Stimulated activated CD8-positive, alpha-beta memory T cell treated with anti-CD3 and anti-CD28 coated beads, Interleukin-2, amount 100 ng/mL, for 1 hour (primary cell): ENCODE results near the gene APCS.

Source experiments
- DNase-seq, 2 donors: peaks; one replicate each; pipeline ENCODE4 v3.0.0-alpha.2; 2020; ENCODE audit warnings: low read depth in 2 of 2

The APCS gene, protein sequence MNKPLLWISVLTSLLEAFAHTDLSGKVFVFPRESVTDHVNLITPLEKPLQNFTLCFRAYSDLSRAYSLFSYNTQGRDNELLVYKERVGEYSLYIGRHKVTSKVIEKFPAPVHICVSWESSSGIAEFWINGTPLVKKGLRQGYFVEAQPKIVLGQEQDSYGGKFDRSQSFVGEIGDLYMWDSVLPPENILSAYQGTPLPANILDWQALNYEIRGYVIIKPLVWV

DNA sequence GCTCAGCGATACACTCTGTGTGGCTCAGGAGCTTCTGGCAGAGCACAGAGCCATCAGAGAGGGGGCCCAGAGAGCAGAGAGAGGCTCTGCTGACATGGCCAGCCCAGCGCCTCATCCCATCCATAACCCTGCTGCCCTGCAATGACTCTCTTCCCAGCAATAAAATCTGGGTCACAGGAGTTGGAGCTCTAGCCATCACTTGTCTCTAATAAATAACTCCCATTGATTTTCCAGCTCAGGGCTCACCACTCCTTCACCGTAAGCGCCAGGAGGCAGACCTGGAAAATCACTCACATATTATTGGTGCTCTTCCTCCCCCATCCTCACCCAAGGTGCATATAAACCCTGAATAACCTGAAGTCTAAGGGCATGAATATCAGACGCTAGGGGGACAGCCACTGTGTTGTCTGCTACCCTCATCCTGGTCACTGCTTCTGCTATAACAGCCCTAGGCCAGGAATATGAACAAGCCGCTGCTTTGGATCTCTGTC is at the start of gene APCS:
Gene APCS (plus strand): TSS at position 366 of the 491 bp plus-strand sequence. CDS start 96 bp downstream, at position 462.
- no peak for DNase-seq

DNA sequence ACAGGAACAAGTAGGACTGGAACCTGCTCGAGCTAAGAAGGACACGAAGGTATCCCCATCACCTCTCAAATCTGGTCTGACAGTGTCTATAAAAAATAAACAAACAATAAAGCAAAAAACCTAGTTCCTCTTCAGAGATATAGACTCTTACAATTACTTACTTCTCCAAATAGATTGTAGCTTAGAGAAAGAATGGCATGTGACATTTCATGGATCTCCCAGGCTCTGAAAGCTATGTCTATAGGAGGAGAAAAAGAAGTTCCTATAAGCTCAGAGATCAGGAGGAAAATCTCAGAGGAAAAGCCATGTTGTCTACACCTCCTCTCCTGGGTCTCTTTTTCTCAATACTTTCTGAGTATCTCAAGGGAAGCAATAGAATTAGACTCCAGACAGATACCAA is 39.5 kb upstream of the APCS start:
- DNase-seq, result no peak

DNA sequence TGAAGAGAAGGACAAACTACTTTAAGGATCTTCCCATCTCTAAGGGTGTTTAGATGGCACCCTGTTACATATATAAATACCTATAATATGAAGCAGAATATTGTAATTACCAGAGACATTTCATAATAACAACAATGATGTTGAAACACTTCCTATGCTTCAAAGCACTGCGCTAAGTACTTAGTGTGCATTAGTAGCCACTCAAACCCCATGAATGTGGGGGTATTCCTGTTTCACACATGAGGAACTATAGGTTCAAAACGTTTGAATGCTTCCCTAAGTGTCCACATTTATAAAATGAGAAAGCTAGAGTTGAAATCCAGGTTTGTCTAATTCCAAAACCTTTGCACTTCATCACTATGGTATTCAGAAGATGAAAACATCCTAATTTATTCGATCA is 33.4 kb upstream of the APCS start:
- no peak for DNase-seq

DNA sequence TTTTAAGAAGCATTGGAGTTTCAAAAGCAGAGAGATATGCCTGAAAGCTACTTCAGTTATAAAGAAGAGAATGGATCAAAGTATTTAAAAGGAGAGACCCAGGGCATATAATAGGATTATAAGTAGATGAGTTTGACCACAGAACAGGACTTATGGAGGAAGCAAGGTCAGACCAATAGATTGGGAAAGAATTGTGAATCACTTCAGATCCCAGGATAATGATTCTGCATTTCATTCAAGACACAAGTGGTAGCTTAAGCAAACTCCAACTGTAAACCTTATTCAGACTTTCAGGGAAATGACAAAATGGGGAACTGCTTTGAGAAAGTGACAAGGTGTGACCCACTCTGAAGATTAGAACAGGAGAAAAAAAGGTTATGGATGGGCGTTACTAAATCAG is 32.9 kb upstream of the APCS start:
- DNase-seq, result no peak

DNA sequence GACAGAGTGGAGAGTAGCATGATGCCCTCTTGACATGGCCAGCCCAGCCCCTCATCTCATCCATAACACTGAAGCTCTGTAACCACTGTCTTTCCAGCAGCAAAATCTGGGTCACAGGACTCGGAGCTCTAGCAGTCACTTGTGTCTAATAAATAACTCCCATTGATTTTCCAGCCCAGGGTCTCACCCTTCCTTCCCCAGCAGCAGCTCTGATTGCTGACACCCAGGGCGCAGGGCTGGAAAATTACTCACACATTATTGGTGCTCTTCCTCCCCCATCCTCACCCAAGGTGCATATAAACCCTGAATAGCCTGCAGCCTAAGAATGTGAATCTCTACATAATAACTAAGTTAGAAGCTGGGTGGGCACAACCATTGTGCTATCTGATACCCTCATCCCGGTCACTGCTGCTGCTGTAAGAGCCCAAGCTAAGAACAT is 30.7 kb upstream of the APCS start:
- no peak for DNase-seq

DNA sequence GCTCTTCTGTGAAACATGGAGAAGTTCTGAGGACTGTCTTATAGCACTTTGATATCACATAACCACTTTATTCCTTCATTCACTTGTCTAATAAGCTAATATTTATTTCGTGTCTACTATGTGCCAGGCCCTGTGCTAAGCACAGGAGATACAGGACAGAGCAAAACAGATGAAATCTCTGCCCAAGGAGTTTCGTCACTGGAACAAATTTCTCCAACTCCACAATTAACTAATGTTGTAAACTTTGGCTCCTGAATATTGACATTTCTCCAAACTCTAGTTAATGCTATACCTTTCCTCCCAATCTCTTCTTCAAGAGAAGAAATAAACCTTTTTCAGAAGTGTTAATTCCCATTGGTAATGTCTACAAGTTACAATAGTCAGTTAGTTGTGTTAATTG is 27.0 kb upstream of the APCS start:
- DNase-seq, result no peak

DNA sequence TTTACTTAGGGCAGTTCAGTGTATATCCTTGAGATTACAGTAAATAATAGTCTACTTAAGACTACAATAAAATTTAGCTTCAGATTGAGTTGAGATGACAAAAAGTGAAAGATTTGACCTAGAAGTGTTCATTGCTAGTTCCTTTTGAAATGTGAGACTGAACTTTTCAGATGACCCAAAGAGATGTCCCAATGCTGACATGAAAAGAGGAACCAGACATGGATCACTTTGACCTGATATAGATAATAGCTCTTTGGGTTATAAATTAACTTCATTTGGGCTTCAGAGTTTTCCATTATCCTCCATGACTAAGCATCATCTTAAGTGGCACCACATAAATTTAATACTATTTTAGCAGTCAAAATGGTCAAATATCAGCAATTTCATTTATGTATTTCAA is 26.1 kb upstream of the APCS start:
- no peak for DNase-seq

DNA sequence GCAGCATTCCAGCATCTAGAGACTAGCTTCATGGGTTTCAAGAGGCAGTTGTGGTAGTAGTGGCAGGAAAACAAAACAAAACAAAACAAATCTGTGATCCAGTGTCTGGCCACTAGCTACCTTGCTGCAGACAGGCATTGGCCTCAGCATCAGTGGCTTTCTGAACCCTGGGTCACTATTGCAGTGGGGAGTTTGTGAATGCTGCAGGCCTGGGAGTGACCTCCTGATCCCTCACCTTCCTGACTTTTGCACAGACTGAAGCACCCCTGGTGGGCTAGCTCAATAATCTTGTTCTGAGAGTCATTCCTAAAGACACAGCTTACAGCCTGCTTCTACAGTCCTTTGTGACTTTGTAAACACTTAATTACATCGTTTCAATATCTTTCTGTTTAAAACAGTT is 24.9 kb upstream of the APCS start:
- no peak for DNase-seq

DNA sequence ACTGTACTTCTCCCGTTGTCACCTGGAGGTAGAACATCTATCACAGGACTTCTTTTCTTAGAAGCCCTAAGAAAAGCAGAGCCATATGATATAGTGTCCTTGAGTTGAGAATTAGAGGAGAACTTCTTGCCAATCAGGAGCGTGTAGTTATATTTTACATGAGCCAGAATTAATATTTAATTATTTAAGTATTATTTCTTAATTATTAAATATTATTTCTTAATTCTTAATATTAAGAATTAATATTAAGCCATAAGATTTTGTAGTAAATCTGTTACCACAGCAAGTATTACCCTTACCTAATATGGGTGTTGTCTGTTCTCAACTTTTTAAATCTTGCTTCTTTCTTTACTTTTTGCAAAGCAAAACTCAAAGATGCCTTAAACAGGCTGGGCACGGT is 10.2 kb upstream of the APCS start:
- no peak for DNase-seq

DNA sequence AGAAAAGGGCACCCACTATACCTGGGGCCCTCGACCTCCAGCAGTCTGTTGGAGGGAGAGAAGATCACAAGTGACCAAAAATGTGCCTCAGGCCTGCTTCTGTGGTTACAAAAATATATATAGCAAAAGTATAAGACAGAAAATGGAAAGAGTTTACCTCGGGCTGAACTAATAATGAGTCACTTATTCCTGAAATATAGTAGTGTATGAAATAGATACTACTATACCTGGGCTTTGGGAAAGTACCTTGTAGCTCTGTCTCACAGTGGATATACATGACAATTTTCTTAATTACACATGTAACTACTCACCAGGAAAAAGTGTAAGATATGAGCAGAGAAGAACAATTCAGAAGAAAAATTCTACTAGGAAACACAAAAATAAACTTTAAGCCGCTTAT is 7.3 kb upstream of the APCS start:
- no peak for DNase-seq

DNA sequence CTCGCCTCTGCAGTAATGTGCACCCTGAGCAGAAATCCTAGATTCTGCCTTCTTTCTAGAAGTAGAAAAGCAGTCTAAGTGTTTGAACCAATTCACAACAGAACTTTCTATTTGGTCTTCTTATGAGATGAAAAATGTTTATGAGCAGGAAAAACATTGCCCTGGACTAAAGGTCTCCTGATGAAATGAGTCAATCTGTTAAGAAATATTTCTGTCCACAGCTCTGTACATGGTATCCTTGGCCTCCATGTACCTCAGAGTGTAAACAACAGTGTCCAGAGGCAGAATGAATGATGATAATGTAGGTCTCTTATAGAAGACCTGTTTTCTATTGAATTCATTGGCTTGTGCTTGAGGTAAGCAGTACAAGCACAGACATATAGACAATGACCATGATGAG is 6.2 kb upstream of the APCS start:
- no peak for DNase-seq

DNA sequence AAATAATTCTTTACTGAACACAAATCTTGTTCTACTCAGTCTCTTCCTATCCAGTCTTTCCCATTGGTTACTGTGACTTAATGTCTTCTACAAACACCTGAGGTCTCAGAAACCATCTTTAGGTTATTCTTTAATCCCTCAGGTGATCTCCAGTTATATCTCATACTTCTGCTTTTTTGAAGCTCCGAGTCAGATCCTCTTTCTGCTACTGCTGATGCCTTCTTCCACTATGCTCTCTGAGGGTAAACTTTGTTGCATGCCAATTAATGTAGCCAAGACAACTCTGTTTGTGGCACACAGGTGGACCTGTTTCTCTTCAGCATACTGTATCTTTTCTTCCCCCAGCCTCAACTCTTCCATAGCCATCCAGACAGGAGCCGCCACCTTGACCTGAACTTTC is 3.1 kb upstream of the APCS start:
- no peak for DNase-seq

DNA sequence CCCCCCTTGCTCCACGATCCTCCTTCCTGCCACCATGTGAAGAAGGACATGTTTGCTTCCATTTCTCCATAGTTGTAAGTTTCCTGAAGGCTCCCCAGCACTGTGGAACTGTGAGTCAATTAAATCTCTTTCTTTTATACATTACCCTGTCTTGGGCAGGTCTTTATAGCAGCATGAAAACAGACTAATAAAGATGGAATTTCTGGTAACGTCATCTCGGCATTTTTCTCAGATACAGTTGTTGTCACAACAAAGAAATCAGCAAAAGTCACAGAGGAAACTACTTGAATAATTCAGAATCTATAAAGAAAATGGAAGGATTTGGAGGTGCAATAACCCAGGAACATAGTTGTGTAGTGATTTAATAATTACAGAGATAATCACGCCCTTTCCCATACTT is 4.4 kb downstream of the APCS start:
- DNase-seq, result no peak

DNA sequence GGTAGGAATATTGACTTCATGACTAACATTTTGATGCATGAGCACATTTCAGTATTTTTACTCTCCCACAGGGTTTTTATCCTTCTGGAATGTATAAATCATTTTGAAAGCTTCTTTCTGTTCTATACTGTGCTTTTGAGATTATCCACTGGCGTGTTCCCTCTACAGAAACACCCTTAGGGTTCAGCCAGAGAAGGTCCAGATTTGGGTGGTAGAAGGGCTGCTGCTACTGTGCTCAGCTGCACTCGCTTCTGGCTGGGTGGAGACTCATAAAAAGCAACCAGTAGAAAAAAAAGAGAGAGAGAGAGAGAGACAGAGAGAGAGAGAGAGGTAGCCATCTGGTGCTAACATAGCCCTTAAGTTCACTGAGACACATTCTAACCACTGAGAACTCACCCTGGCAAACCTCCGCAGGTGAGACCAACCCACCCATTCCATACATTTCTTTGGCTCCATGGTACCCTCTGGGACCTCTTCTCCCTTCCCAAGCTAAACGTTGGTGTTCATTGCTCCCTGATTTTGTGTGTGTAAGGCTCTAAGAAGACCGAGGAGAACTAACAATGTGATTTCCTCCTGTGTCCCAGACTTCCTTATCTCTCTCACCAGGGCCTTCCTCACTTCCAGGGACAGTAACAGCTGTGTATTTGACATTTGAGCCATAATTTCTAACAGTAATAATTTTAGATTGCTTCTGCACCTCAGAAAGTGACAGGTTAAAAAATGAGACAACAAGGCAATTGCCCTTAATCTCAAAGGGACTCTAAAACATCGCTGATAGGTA is 7.2 kb downstream of the APCS start:
- no peak for DNase-seq

DNA sequence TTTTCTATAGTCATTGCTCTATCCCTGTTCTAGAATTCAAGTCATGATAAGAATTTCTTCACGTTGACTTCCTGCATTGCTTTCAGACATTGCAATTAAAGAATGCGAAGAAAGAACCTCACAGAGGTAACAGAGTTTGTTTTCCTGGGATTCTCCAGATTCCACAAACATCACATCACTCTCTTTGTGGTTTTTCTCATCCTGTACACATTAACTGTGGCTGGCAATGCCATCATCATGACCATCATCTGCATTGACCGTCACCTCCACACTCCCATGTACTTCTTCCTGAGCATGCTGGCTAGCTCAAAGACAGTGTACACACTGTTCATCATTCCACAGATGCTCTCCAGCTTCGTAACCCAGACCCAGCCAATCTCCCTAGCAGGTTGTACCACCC is 10.6 kb downstream of the APCS start:
- DNase-seq, result no peak

DNA sequence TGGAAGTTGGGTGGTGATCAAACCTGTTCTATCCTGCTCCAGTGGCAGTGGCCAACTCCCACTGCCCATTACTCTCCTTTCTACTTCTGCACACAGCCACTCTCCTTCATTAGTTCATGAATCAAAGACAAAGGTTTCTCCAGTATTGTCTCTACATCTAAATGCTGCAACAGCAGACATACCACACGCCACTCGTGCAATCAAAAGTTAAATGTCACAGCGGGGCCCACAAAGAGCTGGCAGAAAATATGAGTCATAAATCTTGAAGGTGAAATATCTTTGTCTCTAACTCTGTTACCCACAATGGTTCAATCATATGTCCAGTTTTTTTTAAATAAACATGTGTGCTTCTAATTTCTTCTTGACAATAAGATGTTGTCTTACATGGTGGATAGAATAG is 13.3 kb downstream of the APCS start:
- DNase-seq, result no peak

DNA sequence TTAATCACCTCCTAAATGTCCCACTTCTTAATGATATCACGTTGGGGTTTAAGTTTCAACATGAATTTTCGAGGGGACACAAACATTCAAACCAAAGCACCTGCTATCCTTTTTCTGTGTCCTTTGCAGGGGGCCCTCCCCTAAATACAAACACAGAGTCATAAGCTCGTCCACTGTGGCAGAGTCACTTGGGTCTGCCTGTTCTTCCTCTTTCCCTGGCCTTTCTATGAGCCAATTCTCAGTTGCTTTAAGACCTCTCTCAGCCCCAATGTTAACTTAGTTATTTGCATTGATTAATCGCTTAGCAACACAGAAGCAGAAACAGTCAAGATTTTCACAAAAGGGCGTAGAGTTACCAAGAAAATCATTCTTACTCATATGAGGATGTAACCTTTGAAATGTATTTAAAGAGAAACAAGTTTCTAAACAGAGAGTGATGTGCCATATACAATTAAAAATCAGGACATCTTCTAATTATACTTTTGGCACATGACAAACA is 14.9 kb downstream of the APCS start:
- no peak for DNase-seq

DNA sequence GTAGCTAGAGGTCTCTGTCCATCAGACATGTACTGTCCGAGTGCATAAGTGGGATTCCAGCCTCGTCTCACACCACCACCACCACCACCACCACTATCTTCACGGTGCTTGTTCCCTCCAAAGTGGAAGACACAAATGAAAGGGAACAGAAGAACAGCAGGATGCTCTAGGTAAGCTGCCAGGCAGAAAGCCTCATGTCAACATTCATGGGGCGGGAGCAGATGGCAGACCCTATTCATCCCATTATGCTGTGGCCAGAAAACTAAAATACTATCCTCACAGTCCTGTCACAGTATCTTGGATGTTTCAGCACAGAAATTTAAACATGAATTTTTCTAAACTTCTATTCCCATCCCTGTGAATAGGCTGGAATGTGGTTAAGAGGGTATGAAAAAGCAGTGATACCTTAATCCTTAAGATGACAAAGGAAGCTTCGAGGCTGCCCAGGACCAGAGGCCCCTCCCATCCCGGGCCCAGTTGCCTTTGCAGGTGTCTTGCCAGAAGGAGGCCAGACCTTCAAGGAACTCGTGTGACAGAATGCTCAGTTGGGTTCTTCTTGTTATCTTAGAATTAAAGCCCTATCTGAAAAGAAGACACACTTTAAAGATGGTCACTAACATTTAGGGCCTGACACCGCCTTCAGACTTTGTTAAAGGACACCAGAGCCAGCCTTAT is 24.7 kb downstream of the APCS start:
- no peak for DNase-seq

DNA sequence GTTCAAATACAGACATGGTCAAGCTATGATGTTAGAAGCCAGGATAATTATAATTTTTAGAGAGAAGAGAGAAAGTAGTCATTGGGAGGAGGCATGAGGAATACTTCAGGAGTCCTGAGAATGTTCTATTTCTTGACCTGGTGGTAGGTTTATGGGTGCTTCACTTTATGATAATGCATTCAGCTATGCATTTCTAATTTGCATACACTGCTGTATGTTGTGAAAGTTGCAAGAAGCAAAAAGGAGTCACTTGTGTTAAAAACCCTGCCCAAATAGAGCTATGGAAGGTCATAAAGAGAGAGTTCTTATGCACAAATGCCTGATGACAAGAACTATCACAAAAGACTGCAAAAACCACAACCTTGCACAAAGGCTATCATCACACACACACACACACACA is 45.3 kb downstream of the APCS start:
- no peak for DNase-seq
